ENCODE data around the gene LHPP. TPM values are rescaled to one million over a fixed set of nuclear protein-coding genes. Genes with fewer than 3 reads are reported as not detected.

Gene LHPP
- total RNA-seq, 1 donor from 2014 or later, result 15.2 TPM

- no peak for TF ChIP-seq CTCF (IDR thresholded peaks at IDR 0.05; ENCODE audit: unreplicated experiment)
- H3K27me3 Mint-ChIP-seq, result no peaks in the 10 kb centered on the region
- DNase-seq (ENCODE audit: low spot score, unreplicated experiment), result no peak
- no peak overlapping the region for H3K27ac Mint-ChIP-seq
- peaks cover 4% of the 10 kb centered on the region for H3K9me3 Mint-ChIP-seq (ENCODE audit: low read depth)
- peaks cover 8% of the 10 kb centered on the region for H3K4me1 Mint-ChIP-seq (ENCODE audit: low read depth)
- no peak overlapping the region for H3K4me3 Mint-ChIP-seq (ENCODE audit: low read depth)
- H3K36me3 Mint-ChIP-seq (ENCODE audit: insufficient read depth), result no peaks in the 10 kb centered on the region
Observed at GRCh38 chr10:124592736-124593430, 131.3 kb downstream of the LHPP start.

- no peaks in the 10 kb centered on the region for H3K36me3 Mint-ChIP-seq (ENCODE audit: insufficient read depth)
- H3K27ac Mint-ChIP-seq, result no peak overlapping the region
- peaks cover 8% of the 10 kb centered on the region for H3K4me1 Mint-ChIP-seq (ENCODE audit: low read depth)
Observed at GRCh38 chr10:124593431-124593985, 131.9 kb downstream of the LHPP start.

GRCh38 chr10:124594240-124594639 lies 132.6 kb downstream of the LHPP start:
- Mint-ChIP-seq H3K27ac (no peak overlapping the region), H3K36me3 (ENCODE audit: insufficient read depth) (no peaks in the 10 kb centered on the region), H3K4me3 (ENCODE audit: low read depth) (no peak overlapping the region), H3K9me3 (ENCODE audit: low read depth) (peaks cover 4% of the 10 kb centered on the region), H3K4me1 (ENCODE audit: low read depth) (peaks cover 7% of the 10 kb centered on the region), H3K27me3 (no peaks in the 10 kb centered on the region)
- no peak for TF ChIP-seq CTCF (IDR thresholded peaks at IDR 0.05; ENCODE audit: unreplicated experiment)
- no peak for DNase-seq (ENCODE audit: low spot score, unreplicated experiment)

More at GRCh38 chr10:124593431-124593985, 131.9 kb downstream of the LHPP start:
- no peak overlapping the region for H3K4me3 Mint-ChIP-seq (ENCODE audit: low read depth)
- no peak for TF ChIP-seq CTCF (IDR thresholded peaks at IDR 0.05; ENCODE audit: unreplicated experiment)
- H3K27me3 Mint-ChIP-seq, result no peaks in the 10 kb centered on the region
- DNase-seq (ENCODE audit: low spot score, unreplicated experiment), result no peak
- peaks cover 4% of the 10 kb centered on the region for H3K9me3 Mint-ChIP-seq (ENCODE audit: low read depth)

GRCh38 chr10:124595143-124595883 lies 133.7 kb downstream of the LHPP start:
- H3K36me3 Mint-ChIP-seq (ENCODE audit: insufficient read depth), result no peaks in the 10 kb centered on the region
- H3K9me3 Mint-ChIP-seq (ENCODE audit: low read depth), result peaks cover 4% of the 10 kb centered on the region
- TF ChIP-seq CTCF (IDR thresholded peaks at IDR 0.05; ENCODE audit: unreplicated experiment), result no peak
- H3K27me3 Mint-ChIP-seq, result no peaks in the 10 kb centered on the region
- H3K4me3 Mint-ChIP-seq (ENCODE audit: low read depth), result no peak overlapping the region
- no peak overlapping the region for H3K27ac Mint-ChIP-seq
- DNase-seq (ENCODE audit: low spot score, unreplicated experiment), result no peak
- peaks cover 5% of the 10 kb centered on the region for H3K4me1 Mint-ChIP-seq (ENCODE audit: low read depth)

GRCh38 chr10:124596116-124596785 lies 134.6 kb downstream of the LHPP start:
- no peak for DNase-seq (ENCODE audit: low spot score, unreplicated experiment)
- TF ChIP-seq CTCF (IDR thresholded peaks at IDR 0.05; ENCODE audit: unreplicated experiment), result no peak
- H3K27ac Mint-ChIP-seq, result no peak overlapping the region
- no peaks in the 10 kb centered on the region for H3K27me3 Mint-ChIP-seq
- H3K36me3 Mint-ChIP-seq (ENCODE audit: insufficient read depth), result no peaks in the 10 kb centered on the region
- H3K4me3 Mint-ChIP-seq (ENCODE audit: low read depth), result no peak overlapping the region
- H3K9me3 Mint-ChIP-seq (ENCODE audit: low read depth), result peaks cover 4% of the 10 kb centered on the region
- H3K4me1 Mint-ChIP-seq (ENCODE audit: low read depth), result peaks cover 5% of the 10 kb centered on the region

Measured in progenitor cell of endocrine pancreas (in vitro differentiated cells).